HG03469 (cell line): ENCODE data around the gene LRRC58.
A peak's percentile ranks its signal among the peaks of the same experiment; 100 is the strongest.
"Not testable (repeated sequence)": the region's sequence is repeated elsewhere in the genome, so short reads cannot be mapped to it uniquely, and the experiment has no call there.

Experiments used
- ATAC-seq: cut with Tn5 transposase; IDR thresholded peaks from one replicate; pipeline ENCODE4 v1.9.1; 2021; ENCODE audit warnings: mild to moderate bottlenecking, moderate library complexity, moderate number of reproducible peaks; ENCODE audit not compliant: unreplicated experiment

LRRC58 gene

DNA sequence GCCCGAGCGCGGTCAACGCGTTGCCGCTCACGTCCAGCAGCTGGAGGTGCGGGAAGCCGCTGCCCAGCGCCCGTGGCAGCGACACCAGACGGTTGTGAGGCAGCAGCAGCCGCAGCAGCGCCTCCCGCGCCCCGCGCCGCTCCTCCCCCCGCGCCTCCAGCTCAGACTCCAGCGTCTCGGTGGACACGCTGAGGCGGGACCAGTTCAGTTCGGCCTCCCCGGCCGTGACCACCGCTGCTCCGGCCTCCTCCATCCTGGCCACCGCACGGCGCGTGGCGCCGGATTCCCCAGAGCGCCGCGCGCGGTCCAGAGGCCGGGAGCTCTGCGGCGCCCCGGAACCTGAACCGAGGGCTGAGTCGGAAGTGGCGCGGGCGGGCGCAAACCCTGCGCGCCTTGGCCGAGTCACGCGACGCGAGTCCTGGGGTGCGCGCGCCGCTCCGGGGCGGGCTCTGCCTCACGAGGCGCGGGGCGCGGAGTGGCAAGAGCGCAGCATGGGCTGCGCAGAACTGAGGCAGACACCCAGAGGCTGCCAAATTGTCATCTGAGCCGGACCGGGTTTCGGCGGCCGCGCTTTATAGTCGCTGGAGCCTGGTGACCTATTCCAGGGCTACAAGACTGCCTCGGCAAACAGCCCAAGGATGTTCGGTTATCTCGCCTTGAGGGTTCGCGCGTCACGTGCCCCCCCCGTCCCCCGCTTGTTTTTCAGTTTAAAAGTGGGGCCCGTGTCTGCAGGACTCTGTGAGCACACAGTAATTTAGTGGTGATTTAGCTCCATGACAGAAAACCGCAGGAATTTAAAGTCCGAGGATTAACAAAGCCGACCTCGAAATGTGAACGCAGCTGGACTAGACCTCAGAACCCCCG is at the start of gene LRRC58:
LRRC58 (minus strand) TSS at position 364 of the 864 bp plus-strand sequence; CDS start at position 253, 111 bp downstream.
- peak; percentile 83 for ATAC-seq

- no peak for ATAC-seq
Observed at GRCh38 chr3:120396469-120396868, 47.3 kb upstream of the LRRC58 start.

GRCh38 chr3:120394347-120394746 is 45.2 kb upstream of the LRRC58 start:
- ATAC-seq: no peak

GRCh38 chr3:120393761-120394160 is 44.6 kb upstream of the LRRC58 start:
- ATAC-seq: no peak

GRCh38 chr3:120393243-120393642 is 44.1 kb upstream of the LRRC58 start:
- ATAC-seq: no peak

GRCh38 chr3:120382941-120383447 is 33.8 kb upstream of the LRRC58 start:
- no peak for ATAC-seq

GRCh38 chr3:120381503-120381902 is 32.3 kb upstream of the LRRC58 start:
- ATAC-seq: no peak

DNA sequence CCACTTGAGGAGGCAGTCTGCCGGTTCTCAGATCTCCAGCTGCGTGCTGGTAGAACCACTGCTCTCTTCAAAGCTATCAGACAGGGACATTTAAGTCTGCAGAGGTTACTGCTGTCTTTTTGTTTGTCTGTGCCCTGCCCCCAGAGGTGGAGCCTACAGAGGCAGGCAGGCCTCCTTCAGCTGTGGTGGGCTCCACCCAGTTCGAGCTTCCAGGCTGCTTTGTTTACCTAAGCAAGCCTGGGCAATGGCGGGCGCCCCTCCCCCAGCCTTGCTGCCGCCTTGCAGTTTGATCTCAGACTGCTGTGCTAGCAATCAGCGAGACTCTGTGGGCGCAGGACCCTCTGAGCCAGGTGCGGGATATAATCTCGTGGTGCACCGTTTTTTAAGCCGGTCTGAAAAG is 28.8 kb upstream of the LRRC58 start:
- ATAC-seq: not testable (repeated sequence)

GRCh38 chr3:120370463-120370862 is 21.3 kb upstream of the LRRC58 start:
- ATAC-seq: peak; percentile 63

GRCh38 chr3:120369037-120369467 is 19.9 kb upstream of the LRRC58 start:
- ATAC-seq: peak; percentile 66

GRCh38 chr3:120368172-120368571 is 19.0 kb upstream of the LRRC58 start:
- ATAC-seq: no peak

DNA sequence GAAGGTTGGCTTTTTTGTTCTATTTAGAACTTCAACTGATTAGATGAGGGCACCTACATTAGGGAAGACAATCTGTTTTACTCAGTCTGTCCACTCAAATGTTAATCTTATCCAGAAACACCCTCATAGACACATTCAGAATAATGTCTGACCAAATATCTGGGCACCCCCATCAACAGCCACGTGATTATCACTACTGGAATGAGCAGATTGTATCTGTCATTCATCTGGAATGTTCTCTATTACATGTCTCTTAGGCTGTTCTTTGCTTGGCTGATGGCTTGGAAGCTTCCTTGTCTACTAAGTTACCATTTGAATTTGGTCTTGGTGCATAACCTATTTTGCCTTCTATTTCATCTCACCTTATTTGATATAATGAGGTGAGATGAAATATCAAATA is 15.7 kb upstream of the LRRC58 start:
- ATAC-seq: no peak

DNA sequence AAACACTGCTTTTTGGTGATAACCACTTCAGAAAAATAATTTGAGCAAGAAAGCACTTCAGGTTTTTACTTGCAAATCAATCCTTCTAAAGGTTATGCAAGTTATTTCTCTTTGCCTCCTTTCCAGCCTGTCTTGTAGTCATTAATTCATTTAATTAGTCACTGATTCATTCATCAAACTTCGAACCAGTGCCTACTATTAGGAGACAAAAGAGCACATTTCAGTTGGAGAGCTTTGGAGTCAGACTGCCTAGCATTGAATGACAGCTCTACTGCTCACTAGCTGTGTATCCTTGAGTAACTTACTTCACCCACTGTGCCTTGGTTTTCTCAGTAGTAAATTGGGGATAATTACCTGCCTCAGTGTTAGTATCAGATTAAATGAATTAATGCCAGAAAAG is 14.9 kb upstream of the LRRC58 start:
- no peak for ATAC-seq

GRCh38 chr3:120357807-120358206 is 8.7 kb upstream of the LRRC58 start:
- no peak for ATAC-seq

DNA sequence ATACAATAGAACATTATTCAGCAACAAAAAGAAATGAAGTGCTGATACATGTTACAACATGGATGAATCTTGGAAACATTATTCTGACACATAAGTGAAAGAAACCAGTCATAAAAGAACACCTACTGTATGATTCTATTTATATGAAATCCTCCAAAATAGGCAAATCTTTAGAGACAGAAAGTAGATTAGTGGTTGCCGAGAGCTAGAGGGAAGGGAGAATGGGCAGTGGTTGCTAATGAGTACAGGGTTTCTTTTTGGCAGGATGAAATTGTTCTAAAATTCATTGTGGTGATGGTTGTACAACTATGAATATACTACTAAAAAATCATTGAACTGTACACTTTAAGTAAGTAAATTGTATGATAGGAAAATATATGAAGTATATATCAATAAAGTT is 6.3 kb upstream of the LRRC58 start:
- no peak for ATAC-seq

- no peak for ATAC-seq
Observed at GRCh38 chr3:120353463-120353862, 4.3 kb upstream of the LRRC58 start.

- ATAC-seq: no peak
Observed at GRCh38 chr3:120352017-120352416, 2.9 kb upstream of the LRRC58 start.

- no peak for ATAC-seq
Observed at GRCh38 chr3:120350401-120350941, 1.3 kb upstream of the LRRC58 start.

DNA sequence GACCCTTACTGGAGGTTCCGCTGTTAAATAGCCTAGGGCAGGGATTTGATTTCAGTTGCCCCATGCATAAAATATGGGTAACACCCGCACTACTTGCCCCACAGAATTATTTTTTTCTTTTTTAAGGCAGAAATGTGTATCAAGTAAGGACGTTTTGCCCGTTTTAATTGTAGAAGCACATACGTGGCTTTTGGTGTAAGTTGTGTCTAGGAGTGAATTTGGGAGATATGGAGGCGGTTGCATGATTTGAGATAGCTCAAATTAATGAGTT is 636 bp upstream of the LRRC58 start:
- ATAC-seq: no peak

DNA sequence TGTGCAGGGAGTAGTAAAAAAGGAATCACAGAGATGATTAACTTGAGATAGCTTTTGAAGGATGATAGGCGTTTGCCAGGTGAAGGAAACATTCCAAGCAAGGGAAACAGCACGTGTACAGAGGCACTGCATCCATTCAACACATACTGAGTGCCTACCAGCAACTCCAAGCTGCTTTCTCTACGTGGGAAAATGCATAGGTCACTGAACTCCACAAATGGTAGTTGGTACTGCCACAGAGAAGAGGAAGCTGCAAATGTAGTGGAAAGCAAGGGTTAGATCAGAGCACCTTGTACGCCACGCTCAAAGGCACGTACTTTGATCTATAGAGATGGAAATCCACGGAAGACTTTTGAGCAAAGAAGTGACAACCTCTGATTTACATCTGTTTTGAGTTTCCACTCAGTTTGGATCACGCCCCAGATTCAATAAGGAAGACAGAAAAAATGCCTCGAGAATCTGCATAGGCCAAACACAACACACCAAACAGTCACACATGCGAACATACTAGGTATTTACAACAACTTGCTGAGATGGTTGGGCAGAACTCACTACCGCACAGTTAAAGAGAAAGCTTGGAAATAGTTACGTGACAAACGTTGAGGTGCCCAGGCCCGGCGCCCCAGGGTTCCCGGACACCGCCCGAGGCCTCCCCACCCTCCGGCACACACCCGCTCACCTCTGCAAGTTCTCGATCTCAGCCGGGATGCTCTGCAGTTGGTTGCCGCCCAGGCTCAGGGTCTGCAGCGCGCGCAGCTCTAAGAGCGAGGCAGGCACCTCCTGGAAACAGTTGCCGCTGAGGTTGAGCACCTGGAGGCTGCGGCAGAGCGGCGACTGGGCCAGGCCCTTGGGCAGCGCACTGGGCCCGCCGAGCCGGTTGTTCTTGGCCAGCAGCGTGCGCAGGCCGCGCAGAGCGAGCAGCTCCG is 826 bp downstream of the LRRC58 start:
- peak; percentile 23 for ATAC-seq

DNA sequence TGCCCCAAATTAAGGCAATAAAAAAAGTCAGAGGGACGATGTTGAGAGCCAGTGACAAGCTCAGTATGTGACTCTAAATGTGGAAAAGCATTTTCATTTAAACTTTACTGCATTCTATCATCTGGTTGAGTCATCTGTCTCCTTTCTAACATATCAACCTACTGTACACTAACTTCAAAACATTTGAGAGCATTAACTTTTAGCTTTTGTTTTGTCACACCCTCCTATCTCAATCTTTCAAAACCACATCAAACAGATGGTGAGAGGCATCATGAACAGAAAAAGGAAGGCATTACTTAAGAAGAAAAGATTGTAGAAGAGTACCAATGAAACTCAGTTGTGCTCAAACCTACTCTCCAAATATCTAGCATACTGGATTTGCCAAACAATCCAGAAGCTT is 4.8 kb downstream of the LRRC58 start:
- no peak for ATAC-seq
